ENCODE measurements around the gene PRPF38B.

PRPF38B gene

DNA sequence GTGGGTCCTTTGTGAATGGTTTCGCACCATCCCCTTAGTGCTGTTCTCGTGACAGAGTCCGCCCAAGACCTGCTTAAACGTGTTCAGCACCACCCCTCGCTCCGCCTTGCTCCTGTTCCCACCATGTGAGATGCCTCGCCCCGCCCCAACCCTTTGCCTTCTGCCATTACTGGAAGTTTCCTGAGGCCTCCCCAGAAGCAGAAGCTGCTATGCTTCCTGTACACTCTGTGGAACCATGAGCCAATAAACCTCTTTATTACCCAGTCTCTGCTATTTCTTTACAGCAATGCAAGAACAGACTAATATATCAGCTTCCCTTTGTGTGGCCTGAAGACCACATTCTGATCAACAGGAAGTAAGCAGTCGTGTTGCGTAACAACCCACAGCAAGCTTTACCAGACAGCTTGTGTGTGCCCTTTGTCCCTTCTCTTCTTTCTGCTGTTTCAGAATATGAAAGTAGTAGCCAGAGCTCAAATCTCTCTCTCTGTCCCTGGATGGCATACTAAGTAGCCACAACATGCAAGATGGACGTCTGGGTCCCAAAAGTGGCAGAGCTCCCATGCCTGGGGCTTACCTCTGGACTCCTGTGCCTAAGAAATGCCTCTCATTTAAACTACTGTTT is 45.4 kb upstream of the PRPF38B start:
- CTCF ChIA-PET, result interaction anchor here (0.7 to 5.3 kb wide), 6 partner anchors 9 to 136 kb away, joined by 3 to 55 read pairs (median 3); partner anchors contain the start of gene EEIG2
- no peak for DNase-seq (ENCODE audit: extremely low spot score)
- POLR2A ChIA-PET, result no interaction called here
- TF ChIP-seq, protein P1, sequence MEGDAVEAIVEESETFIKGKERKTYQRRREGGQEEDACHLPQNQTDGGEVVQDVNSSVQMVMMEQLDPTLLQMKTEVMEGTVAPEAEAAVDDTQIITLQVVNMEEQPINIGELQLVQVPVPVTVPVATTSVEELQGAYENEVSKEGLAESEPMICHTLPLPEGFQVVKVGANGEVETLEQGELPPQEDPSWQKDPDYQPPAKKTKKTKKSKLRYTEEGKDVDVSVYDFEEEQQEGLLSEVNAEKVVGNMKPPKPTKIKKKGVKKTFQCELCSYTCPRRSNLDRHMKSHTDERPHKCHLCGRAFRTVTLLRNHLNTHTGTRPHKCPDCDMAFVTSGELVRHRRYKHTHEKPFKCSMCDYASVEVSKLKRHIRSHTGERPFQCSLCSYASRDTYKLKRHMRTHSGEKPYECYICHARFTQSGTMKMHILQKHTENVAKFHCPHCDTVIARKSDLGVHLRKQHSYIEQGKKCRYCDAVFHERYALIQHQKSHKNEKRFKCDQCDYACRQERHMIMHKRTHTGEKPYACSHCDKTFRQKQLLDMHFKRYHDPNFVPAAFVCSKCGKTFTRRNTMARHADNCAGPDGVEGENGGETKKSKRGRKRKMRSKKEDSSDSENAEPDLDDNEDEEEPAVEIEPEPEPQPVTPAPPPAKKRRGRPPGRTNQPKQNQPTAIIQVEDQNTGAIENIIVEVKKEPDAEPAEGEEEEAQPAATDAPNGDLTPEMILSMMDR (IDR thresholded peaks at IDR 0.05; ENCODE audit: control extremely low read depth, extremely low read depth, low read depth, missing control alignments), result no peak

DNA sequence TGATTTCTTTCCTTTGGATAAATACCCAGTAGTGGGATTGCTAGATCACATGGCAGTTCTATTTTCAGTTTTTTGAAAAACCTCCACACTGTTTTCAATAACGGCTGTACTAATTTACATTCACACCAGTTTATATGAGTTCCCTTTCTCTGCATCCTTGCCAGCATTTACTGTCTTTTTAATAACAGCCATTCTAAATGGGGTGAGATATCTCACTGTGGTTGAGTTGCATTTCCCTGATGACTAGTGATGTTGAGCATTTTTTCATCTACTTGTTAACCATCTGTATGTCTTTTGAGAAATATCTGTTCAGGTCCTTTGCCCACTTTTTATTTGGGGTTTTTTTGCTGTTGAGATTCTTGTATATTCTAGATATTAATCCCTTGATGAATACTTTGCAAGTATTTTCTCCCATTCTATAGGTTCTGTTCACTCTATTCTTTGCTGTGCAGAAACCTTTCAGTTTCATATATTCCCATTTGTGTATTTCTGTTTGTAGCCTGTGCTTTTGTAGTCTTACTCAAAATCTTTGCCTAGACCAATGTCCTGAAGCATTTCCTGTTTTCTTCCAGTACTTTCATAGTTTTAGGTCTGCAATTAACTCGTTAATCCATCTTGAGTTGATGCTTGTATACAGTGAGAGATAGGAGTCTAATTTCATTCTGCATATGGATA is 38.5 kb upstream of the PRPF38B start:
- CTCF ChIA-PET, result no interaction called here
- TF ChIP-seq, protein P1 (IDR thresholded peaks at IDR 0.05; ENCODE audit: control extremely low read depth, extremely low read depth, low read depth, missing control alignments), result no peak
- POLR2A ChIA-PET, result no interaction called here
- no peak for DNase-seq (ENCODE audit: extremely low spot score)

DNA sequence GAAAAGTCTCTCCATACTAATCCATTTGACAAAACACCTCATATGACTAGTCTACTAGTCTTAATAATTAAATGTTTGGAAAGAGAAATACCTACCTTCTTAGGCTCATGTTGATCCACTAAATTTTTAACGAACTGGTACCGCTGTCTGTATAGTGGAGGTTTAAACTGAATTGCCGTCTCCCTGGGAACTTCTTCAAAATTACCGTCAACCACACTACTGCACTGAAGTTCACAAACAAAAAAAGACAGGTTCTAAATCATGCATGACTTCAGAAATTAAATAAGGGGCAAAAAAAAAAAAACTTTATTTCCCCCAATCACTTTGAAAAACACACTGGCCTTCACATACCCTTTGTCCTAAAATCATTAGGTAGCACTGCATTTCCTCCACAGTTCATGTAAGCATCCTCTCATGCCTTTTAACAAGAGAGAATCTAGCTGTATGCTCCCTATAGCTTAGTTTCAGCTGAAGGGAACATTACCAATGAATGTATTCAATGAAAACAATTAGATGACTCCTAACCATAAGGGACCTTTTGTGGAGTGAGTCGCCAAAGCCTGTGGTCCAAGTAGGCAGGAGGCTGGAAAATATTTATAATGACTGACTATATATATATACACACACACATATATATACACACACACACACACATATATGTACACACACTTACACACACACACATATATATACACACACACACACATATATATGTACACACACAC is 34.6 kb upstream of the PRPF38B start:
- TF ChIP-seq, protein P1 (IDR thresholded peaks at IDR 0.05; ENCODE audit: control extremely low read depth, extremely low read depth, low read depth, missing control alignments), result no peak
- no peak for DNase-seq (ENCODE audit: extremely low spot score)
- CTCF ChIA-PET, result interaction anchor here (2.3 kb wide), 1 partner anchor 14 kb away, joined by 10 read pairs; no protein-coding TSS in a partner anchor
- POLR2A ChIA-PET, result no interaction called here

DNA sequence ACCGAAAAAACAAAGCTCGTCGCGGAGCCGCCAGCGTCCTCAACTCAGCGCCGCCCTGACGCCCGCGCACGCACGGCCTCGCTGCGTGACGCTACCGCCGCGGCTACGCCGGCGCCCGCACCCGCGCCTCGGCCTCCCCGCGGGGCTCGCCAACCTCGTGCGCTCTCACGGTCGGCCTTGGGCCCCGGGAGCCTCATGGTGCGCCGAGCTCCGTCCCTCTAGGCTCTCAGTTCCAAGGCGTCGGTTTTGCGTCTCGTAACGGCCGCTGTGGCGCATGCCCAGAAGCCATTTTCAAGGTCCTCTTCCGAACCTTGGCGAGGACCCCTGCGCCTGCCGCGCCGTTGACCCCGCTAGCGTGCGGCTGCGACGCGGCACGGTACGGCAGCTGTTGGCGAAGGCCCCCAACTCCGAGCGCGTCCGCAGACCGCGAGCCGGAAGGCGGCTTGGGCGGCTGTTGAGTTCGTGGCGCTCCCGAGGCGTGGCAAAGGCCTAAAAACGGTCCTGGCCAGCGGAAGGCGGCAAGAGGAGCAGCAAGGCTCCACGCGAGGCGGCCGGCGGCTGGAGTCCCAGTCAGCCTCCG is 31.0 kb upstream of the PRPF38B start, which contains the start of gene HENMT1:
Gene HENMT1 (minus strand): TSS at position 64 of the 580 bp plus-strand sequence. CDS start 1,209 bp downstream, outside the sequence.
- ChIA-PET CTCF (interaction anchor here (1.0 to 2.1 kb wide), 3 partner anchors 17 to 167 kb away, joined by 3 to 12 read pairs (median 3); no protein-coding TSS in a partner anchor), POLR2A (interaction anchor here (0.6 to 1.0 kb wide), 3 partner anchors 31 to 1164 kb away, joined by 3 to 5 read pairs (median 3); partner anchors contain the start of genes PRPF38B and WDR47)
- peak; percentile 79 for DNase-seq (ENCODE audit: extremely low spot score)
- TF ChIP-seq, protein P1 (IDR thresholded peaks at IDR 0.05; ENCODE audit: control extremely low read depth, extremely low read depth, low read depth, missing control alignments), result no peak

DNA sequence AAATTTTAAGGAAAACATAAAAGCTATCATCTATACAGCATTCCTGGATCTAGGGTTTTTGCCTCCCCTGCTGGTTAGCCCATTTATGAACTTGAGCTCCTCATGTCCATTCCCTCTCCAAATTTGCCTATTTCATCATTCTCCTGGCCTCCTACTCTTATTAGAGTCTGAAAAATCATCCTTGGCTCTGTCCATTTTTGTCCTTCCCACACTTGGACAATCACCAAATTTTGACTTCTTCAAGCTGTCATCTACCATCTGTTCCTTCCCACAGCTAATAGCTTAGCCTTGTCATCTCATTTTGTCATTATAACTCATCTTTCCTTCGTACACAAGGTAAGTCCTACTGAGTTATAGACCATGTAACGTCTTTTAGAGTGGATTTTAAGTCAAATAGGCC is 29.0 kb upstream of the PRPF38B start:
- ChIA-PET CTCF (interaction anchor here (0.7 kb wide), 1 partner anchor 15 kb away, joined by 3 read pairs; no protein-coding TSS in a partner anchor), POLR2A (no interaction called here)
- no peak for DNase-seq (ENCODE audit: extremely low spot score)
- TF ChIP-seq, protein P1 (IDR thresholded peaks at IDR 0.05; ENCODE audit: control extremely low read depth, extremely low read depth, low read depth, missing control alignments), result no peak

DNA sequence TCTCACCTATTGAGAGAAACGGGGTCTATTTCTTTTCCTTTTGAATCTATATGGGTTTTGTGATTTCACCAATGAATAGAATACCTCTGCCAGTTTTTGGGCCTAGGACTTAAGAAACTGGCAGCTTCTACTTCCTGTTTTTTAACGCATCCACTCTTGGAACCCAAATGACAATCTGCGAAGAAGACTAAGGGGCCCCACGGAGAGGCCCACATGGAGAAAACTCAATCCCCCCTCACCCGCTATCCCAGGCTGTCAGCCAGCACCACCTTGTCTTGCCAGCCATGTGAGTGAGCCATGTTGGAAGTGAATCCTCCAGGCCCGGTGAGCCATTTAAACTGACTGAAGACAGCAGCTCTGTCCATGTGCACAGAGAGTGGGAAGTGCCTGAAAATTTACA is 27.6 kb upstream of the PRPF38B start:
- ChIA-PET CTCF (interaction anchor here (1.3 to 1.7 kb wide), 2 partner anchors 8 to 28 kb away, joined by 3 to 4 read pairs; partner anchors contain the start of gene PRPF38B), POLR2A (no interaction called here)
- DNase-seq (ENCODE audit: extremely low spot score), result no peak
- TF ChIP-seq, protein P1 (IDR thresholded peaks at IDR 0.05; ENCODE audit: control extremely low read depth, extremely low read depth, low read depth, missing control alignments), result no peak

Data from GM10248 (cell line).